H1 (cell line): Measurements from ENCODE around the gene MAGI2. TPM values are rescaled to one million over a fixed set of nuclear protein-coding genes. Genes with fewer than 3 reads are reported as not detected.
A peak's percentile ranks its signal among the peaks of the same experiment; 100 is the strongest.

ENCODE experiments used
- CTCF ChIA-PET: fragments of 300-600 bp; sonication (Branson Sonifier 250); formaldehyde crosslinking; loops from one replicate; lab custom pipeline; 2021; ENCODE audit not compliant: partially characterized antibody; lab: Charles Lee
- POLR2A ChIA-PET: fragments of 300-600 bp; sonication (Branson Sonifier 250); formaldehyde crosslinking; loops from one replicate; lab custom pipeline; 2021; ENCODE audit warnings: inconsistent platforms; ENCODE audit not compliant: partially characterized antibody; lab: Charles Lee
- DNase-seq, 2 experiments: peaks; one replicate each; pipeline versions ENCODE4 v3.0.0 to v3.0.0-alpha.2; 2010 to 2022; ENCODE audit warnings: low spot score in 2 of 2, low read depth in 1 of 2, mixed read lengths in 1 of 2
- FAIRE-seq: peaks from 2 replicates; lab custom pipeline; 2011; peaks lifted over from hg19 to GRCh38; lab: Jason Lieb, UNC
- H2AFZ ChIP-seq: 2 replicates; pipeline ENCODE4 v1.8.1; 2012; ENCODE audit warnings: low read length, inconsistent platforms
- H2AK5ac ChIP-seq: 2 replicates; pipeline ENCODE4 v1.6.1; 2013; ENCODE audit warnings: low read depth, low read length
- H2BK120ac ChIP-seq: replicated peaks from 2 replicates; pipeline ENCODE3; 2013; ENCODE audit warnings: low read depth, low read length, inconsistent platforms
- H2BK12ac ChIP-seq: 2 replicates; pipeline ENCODE4 v1.6.1; 2013; ENCODE audit warnings: low read depth, low read length
- H2BK15ac ChIP-seq: 2 replicates; pipeline ENCODE4 v1.6.1; 2013; ENCODE audit warnings: low read length
- H2BK20ac ChIP-seq: 2 replicates; pipeline ENCODE4 v1.6.1; 2013; ENCODE audit warnings: low read length
- H2BK5ac ChIP-seq: 2 replicates; pipeline ENCODE4 v1.6.1; 2013; ENCODE audit warnings: low read depth, low read length
- H3K14ac ChIP-seq: 2 replicates; pipeline ENCODE4 v1.6.1; 2013; ENCODE audit warnings: inconsistent platforms; ENCODE audit not compliant: insufficient read length
- H3K18ac ChIP-seq: 2 replicates; pipeline ENCODE4 v1.6.1; 2013; ENCODE audit warnings: low read length; ENCODE audit errors: extremely low read depth
- H3K23ac ChIP-seq: 2 replicates; pipeline ENCODE4 v1.6.1; 2013; ENCODE audit warnings: inconsistent platforms; ENCODE audit not compliant: insufficient read length
- H3K23me2 ChIP-seq: 2 replicates; pipeline ENCODE4 v1.6.1; 2013; ENCODE audit warnings: low read depth, low read length
- H3K27ac ChIP-seq: 2 replicates; pipeline ENCODE4 v1.6.1; 2011; ENCODE audit warnings: low read depth, low read length, inconsistent platforms
- H3K27me3 ChIP-seq, 4 experiments: replicated peaks in 1 of 4; 1 replicate in 1 of 4; 2 replicates in 3 of 4; pipeline versions ENCODE4 v1.6.1 to v1.8.1; 2011 to 2013; ENCODE audit warnings: low read length in 3 of 4, mild to moderate bottlenecking in 3 of 4, inconsistent platforms in 2 of 4, mixed read lengths in 2 of 4, moderate library complexity in 1 of 4; ENCODE audit not compliant: control insufficient read depth in 3 of 4, insufficient read depth in 3 of 4; ENCODE audit errors: extremely low read depth in 1 of 4
- H3K36me3 ChIP-seq, 4 experiments: 2 replicates each; pipeline versions ENCODE4 v1.6.1 to v1.8.1; 2011 to 2013; ENCODE audit warnings: mild to moderate bottlenecking in 4 of 4, low read length in 3 of 4, moderate library complexity in 2 of 4, control low read depth in 1 of 4, inconsistent platforms in 1 of 4; ENCODE audit not compliant: insufficient read depth in 4 of 4, control insufficient read depth in 2 of 4
- H3K4ac ChIP-seq: replicated peaks from 2 replicates; pipeline ENCODE3; 2013; ENCODE audit warnings: low read length, low read depth, mixed read lengths, inconsistent platforms; ENCODE audit not compliant: insufficient read length
- H3K4me1 ChIP-seq, 4 experiments: replicated peaks in 1 of 4; 1 replicate in 1 of 4; 2 replicates in 3 of 4; pipeline versions ENCODE4 v1.6.1 to v1.8.1; 2011 to 2013; ENCODE audit warnings: low read length in 3 of 4, inconsistent platforms in 2 of 4, mixed read lengths in 1 of 4; ENCODE audit not compliant: insufficient read depth in 4 of 4, control insufficient read depth in 3 of 4
- H3K4me2 ChIP-seq, 2 experiments: 2 replicates each; pipeline versions ENCODE4 v1.6.1 to v1.8.1; 2011 to 2013; ENCODE audit warnings: low read depth in 2 of 2, low read length in 2 of 2, control low read depth in 1 of 2, inconsistent platforms in 1 of 2, mild to moderate bottlenecking in 1 of 2; ENCODE audit not compliant: insufficient read depth in 1 of 2
- H3K4me3 ChIP-seq, 4 experiments: fragments of 200-600, 300-600 bp in 1 of 4; sonication (generic), shearing (Covaris generic), sonication (Bioruptor Twin) in 1 of 4; 2 replicates each; pipeline versions ENCODE4 v1.5.1 to v1.8.1; 2011 to 2016; ENCODE audit warnings: low read length in 4 of 4, low read depth in 3 of 4, control low read depth in 2 of 4, inconsistent platforms in 2 of 4, mild to moderate bottlenecking in 2 of 4, mixed read lengths in 1 of 4, moderate library complexity in 1 of 4; ENCODE audit not compliant: insufficient read depth in 2 of 4; ENCODE audit errors: extremely low read depth in 1 of 4
- H3K56ac ChIP-seq: replicated peaks from 2 replicates; pipeline ENCODE3; 2013; ENCODE audit warnings: low read depth, mild to moderate bottlenecking, mixed read lengths, low read length, inconsistent platforms; ENCODE audit not compliant: insufficient read length
- H3K79me1 ChIP-seq: 2 replicates; pipeline ENCODE4 v1.6.1; 2013; ENCODE audit warnings: low read depth, low read length, control low read depth
- H3K79me2 ChIP-seq, 2 experiments: 2 replicates each; pipeline versions ENCODE4 v1.6.1 to v1.8.1; 2012 to 2013; ENCODE audit warnings: low read length in 2 of 2, mild to moderate bottlenecking in 2 of 2, inconsistent platforms in 1 of 2; ENCODE audit not compliant: insufficient read depth in 2 of 2, control insufficient read depth in 1 of 2
- H3K9ac ChIP-seq, 4 experiments: replicated peaks in 1 of 4; 1 replicate in 1 of 4; 2 replicates in 3 of 4; pipeline versions ENCODE4 v1.6.1 to v1.8.1; 2011 to 2013; ENCODE audit warnings: low read depth in 3 of 4, low read length in 3 of 4, control low read depth in 2 of 4, mild to moderate bottlenecking in 2 of 4, moderate library complexity in 2 of 4, inconsistent platforms in 1 of 4; ENCODE audit errors: extremely low read depth in 1 of 4
- H3K9me3 ChIP-seq, 2 experiments: 2 replicates each; pipeline versions ENCODE4 v1.6.1 to v1.8.1; 2012 to 2013; ENCODE audit warnings: mild to moderate bottlenecking in 2 of 2, moderate library complexity in 2 of 2, control low read depth in 1 of 2, inconsistent platforms in 1 of 2, low read depth in 1 of 2, low read length in 1 of 2, mixed read lengths in 1 of 2; ENCODE audit not compliant: insufficient read depth in 2 of 2
- H4K20me1 ChIP-seq, 2 experiments: replicated peaks in 1 of 2; 2 replicates each; pipeline versions ENCODE3 to v1.8.1; 2011 to 2013; ENCODE audit warnings: inconsistent platforms in 2 of 2, low read length in 2 of 2, mild to moderate bottlenecking in 1 of 2; ENCODE audit not compliant: insufficient read depth in 2 of 2, control insufficient read depth in 1 of 2
- H4K5ac ChIP-seq: 2 replicates; pipeline ENCODE4 v1.6.1; 2013; ENCODE audit warnings: low read length, low read depth, mixed read lengths, inconsistent platforms; ENCODE audit not compliant: insufficient read length
- H4K8ac ChIP-seq: 2 replicates; pipeline ENCODE4 v1.8.0; 2013; ENCODE audit warnings: mild to moderate bottlenecking, moderate library complexity, low read length, inconsistent platforms; ENCODE audit not compliant: insufficient read depth; ENCODE audit errors: extremely low read depth
- H4K91ac ChIP-seq: replicated peaks from 2 replicates; pipeline ENCODE3; 2013; ENCODE audit warnings: low read length, mixed read lengths, inconsistent platforms; ENCODE audit not compliant: insufficient read length
- RAD21 ChIP-seq, 2 experiments: IDR thresholded peaks in 1 of 2; conservative IDR thresholded peaks in 1 of 2; 2 replicates each; pipeline ENCODE4 v1.6.1; 2011; ENCODE audit warnings: low read depth in 2 of 2, low read length in 2 of 2, improper control_type of control experiment in 1 of 2, inconsistent platforms in 1 of 2, mild to moderate bottlenecking in 1 of 2, moderate library complexity in 1 of 2
- RFX5 ChIP-seq: IDR thresholded peaks from 2 replicates; pipeline ENCODE4 v1.6.1; 2011; ENCODE audit warnings: low read depth, low read length, improper control_type of control experiment, borderline replicate concordance
- TEAD4 ChIP-seq: IDR thresholded peaks from 2 replicates; pipeline ENCODE4 v1.6.1; 2012; ENCODE audit warnings: low read depth, low read length, inconsistent platforms, mixed read lengths
- WGBS, 2 experiments: shearing (Covaris generic) in 1 of 2; methylation state at CpG; one replicate each; pipeline versions ENCODE4 v1.1.6 to v1.1.7; 2013 to 2015; ENCODE audit warnings: low lambda C conversion rate in 2 of 2, mixed read lengths in 2 of 2, inconsistent platforms in 1 of 2, low coverage in 1 of 2, missing lambda C conversion rate in 1 of 2; ENCODE audit not compliant: insufficient replicate concordance in 2 of 2, insufficient coverage in 1 of 2, insufficient read length in 1 of 2; ENCODE audit errors: extremely low coverage in 1 of 2, missing lambda C conversion rate in 1 of 2; 5-methylcytosine and 5-hydroxymethylcytosine counted together
- polyA plus RNA-seq, 7 experiments: library from polyadenylated mRNA; depleted of rRNA in 3 of 7; stranded (reverse) in 5 of 7; unstranded in 2 of 7; fragments of >200 nt in 5 of 7; fragments of 200-250 nt in 2 of 7; gene quantifications; 1 replicate in 5 of 7; 2 replicates in 1 of 7; 4 replicates in 1 of 7; pipeline versions ENCODE4 v1.2.1 to v1.2.3, GENCODE V29; 2011 to 2013; ENCODE audit warnings: missing spikeins in 2 of 7, mixed read lengths in 2 of 7
- total RNA-seq: library from RNA; stranded (reverse); fragmentation: NEBNext Ultra II Directional; extraction: Animal tissue kit (Norgen Biotek cat#: 25700); gene quantifications from 2 replicates; pipeline ENCODE4 v1.2.1, GENCODE V29; 2021
- TF ChIP-seq, protein P1 (sequence below), 3 experiments: IDR thresholded peaks; 1 replicate in 2 of 3; 2 replicates in 1 of 3; pipeline versions ENCODE4 v1.5.1 to v1.6.1; 2011; ENCODE audit warnings: low read length in 3 of 3, mild to moderate bottlenecking in 3 of 3, inconsistent platforms in 2 of 3, low read depth in 1 of 3, moderate library complexity in 1 of 3; ENCODE audit not compliant: insufficient read depth in 1 of 3; ENCODE audit errors: control extremely low read depth in 1 of 3

Gene MAGI2
- total and polyA plus RNA-seq, 2 of the 8 experiments (the other 6 are each of a cell fraction or from before 2014, with no cell fraction given), result 6.0 to 27.3 TPM

- Histone ChIP-seq H3K23ac (no peak overlapping the region), H3K23me2 (no peaks in the 10 kb centered on the region), H3K27me3 (no peaks in the 10 kb centered on the region), H3K79me1 (no peaks in the 10 kb centered on the region), H2BK120ac (no peak overlapping the region), H4K20me1 (no peaks in the 10 kb centered on the region), H2AK5ac (no peak overlapping the region), H2BK15ac (no peak overlapping the region), H2BK5ac (no peak overlapping the region), H3K4me2 (no peak overlapping the region), H2AFZ (no peak overlapping the region), H3K18ac (no peak overlapping the region), H2BK12ac (no peak overlapping the region), H4K91ac (no peak overlapping the region), H3K4ac (no peak overlapping the region), H3K4me3 (no peak overlapping the region), H3K14ac (no peak overlapping the region), H3K79me2 (no peaks in the 10 kb centered on the region), H3K27ac (no peak overlapping the region), H3K9ac (no peak overlapping the region), H3K4me1 (0 out of 7 replicates have a peak, but pooled peaks cover 0 to 3% (median 0%) of the 10 kb centered on the region in 4 experiments), H3K9me3 (no peaks in the 10 kb centered on the region), H3K56ac (no peak overlapping the region), H4K5ac (no peak overlapping the region), H2BK20ac (no peak overlapping the region), H4K8ac (no peak overlapping the region), H3K36me3 (no peaks in the 10 kb centered on the region)
- TF ChIP-seq RFX5 (no peak), RAD21 (IDR thresholded peaks at IDR 0.05 in 1 of 2, conservative IDR thresholded peaks at IDR 0.05 in 1 of 2; ENCODE audit: low read depth in 2 of 2, low read length in 2 of 2) (peak in 1 of 2 experiments; percentile 28; a peak in 1 of 4 replicates), TEAD4 (no peak)
- TF ChIP-seq, protein P1, sequence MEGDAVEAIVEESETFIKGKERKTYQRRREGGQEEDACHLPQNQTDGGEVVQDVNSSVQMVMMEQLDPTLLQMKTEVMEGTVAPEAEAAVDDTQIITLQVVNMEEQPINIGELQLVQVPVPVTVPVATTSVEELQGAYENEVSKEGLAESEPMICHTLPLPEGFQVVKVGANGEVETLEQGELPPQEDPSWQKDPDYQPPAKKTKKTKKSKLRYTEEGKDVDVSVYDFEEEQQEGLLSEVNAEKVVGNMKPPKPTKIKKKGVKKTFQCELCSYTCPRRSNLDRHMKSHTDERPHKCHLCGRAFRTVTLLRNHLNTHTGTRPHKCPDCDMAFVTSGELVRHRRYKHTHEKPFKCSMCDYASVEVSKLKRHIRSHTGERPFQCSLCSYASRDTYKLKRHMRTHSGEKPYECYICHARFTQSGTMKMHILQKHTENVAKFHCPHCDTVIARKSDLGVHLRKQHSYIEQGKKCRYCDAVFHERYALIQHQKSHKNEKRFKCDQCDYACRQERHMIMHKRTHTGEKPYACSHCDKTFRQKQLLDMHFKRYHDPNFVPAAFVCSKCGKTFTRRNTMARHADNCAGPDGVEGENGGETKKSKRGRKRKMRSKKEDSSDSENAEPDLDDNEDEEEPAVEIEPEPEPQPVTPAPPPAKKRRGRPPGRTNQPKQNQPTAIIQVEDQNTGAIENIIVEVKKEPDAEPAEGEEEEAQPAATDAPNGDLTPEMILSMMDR (IDR thresholded peaks at IDR 0.05; ENCODE audit: control extremely low read depth in 1 of 3, insufficient read depth in 1 of 3, low read depth in 1 of 3, low read length in 3 of 3), result peak in 1 of 3 experiments; percentile 27; a peak in 1 of 4 replicates
- ChIA-PET CTCF (interaction anchor here (0.6 to 1.7 kb wide), 5 partner anchors 17 to 438 kb away, joined by 3 to 4 read pairs (median 3); no protein-coding TSS in a partner anchor), POLR2A (no interaction called here)
- no peak for DNase-seq
- FAIRE-seq, result peak; percentile 71
- WGBS, 2 experiments, result 60% methylated on average over 2 of the region's 2 CpGs; no CpG with 5 or more reads in 1 of the 2 experiments
Measured at GRCh38 chr7:78441737-78442136, 1011.7 kb downstream of the MAGI2 start.
